Loucy (cell line): ENCODE data around the gene OR2H2.

Source experiments
- EZH2phosphoT487 ChIP-seq: fragments of 200-600 bp; IDR thresholded peaks from 2 replicates; pipeline ENCODE4 v1.6.1; 2018; ENCODE audit warnings: antibody characterized with exemption, mild to moderate bottlenecking, moderate library complexity, borderline replicate concordance
- TF ChIP-seq, protein P1 (sequence below): fragments of 200-600 bp; sonication (generic); conservative IDR thresholded peaks from 2 replicates; pipeline ENCODE4 v1.5.1; 2014; ENCODE audit warnings: mild to moderate bottlenecking, antibody characterized with exemption, low read length

DNA sequence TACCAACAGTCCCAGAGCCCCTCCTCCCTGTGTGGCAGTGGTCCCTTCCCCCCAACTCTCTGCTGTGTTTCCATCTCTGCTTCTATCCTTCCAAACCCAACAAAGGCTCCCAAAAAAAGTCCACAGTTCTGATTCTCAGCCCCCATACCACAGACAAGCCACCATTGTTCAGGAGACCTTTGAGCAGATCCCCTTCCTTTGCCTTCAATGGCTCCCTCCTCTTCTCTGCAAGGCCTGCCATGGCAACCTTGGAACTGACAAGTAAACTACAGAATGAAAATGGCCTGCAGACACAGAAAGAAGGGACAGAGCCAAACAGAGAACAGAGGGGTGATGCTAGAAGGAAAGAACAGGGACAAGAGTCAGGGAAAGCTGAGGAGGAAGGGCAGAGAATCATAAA lies 23.2 kb downstream of the OR2H2 start:
- TF ChIP-seq, protein P1, sequence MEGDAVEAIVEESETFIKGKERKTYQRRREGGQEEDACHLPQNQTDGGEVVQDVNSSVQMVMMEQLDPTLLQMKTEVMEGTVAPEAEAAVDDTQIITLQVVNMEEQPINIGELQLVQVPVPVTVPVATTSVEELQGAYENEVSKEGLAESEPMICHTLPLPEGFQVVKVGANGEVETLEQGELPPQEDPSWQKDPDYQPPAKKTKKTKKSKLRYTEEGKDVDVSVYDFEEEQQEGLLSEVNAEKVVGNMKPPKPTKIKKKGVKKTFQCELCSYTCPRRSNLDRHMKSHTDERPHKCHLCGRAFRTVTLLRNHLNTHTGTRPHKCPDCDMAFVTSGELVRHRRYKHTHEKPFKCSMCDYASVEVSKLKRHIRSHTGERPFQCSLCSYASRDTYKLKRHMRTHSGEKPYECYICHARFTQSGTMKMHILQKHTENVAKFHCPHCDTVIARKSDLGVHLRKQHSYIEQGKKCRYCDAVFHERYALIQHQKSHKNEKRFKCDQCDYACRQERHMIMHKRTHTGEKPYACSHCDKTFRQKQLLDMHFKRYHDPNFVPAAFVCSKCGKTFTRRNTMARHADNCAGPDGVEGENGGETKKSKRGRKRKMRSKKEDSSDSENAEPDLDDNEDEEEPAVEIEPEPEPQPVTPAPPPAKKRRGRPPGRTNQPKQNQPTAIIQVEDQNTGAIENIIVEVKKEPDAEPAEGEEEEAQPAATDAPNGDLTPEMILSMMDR: no peak
- TF ChIP-seq EZH2phosphoT487: no peak
